ENCODE results near the gene AJUBA. TPM values are rescaled to one million over a fixed set of nuclear protein-coding genes. Genes with fewer than 3 reads are reported as not detected.

Gene AJUBA
- total and polyA plus RNA-seq, 2 of the 8 experiments (the other 6 are each of a cell fraction or from before 2014, with no cell fraction given), result 33.1 to 46.0 TPM

DNA sequence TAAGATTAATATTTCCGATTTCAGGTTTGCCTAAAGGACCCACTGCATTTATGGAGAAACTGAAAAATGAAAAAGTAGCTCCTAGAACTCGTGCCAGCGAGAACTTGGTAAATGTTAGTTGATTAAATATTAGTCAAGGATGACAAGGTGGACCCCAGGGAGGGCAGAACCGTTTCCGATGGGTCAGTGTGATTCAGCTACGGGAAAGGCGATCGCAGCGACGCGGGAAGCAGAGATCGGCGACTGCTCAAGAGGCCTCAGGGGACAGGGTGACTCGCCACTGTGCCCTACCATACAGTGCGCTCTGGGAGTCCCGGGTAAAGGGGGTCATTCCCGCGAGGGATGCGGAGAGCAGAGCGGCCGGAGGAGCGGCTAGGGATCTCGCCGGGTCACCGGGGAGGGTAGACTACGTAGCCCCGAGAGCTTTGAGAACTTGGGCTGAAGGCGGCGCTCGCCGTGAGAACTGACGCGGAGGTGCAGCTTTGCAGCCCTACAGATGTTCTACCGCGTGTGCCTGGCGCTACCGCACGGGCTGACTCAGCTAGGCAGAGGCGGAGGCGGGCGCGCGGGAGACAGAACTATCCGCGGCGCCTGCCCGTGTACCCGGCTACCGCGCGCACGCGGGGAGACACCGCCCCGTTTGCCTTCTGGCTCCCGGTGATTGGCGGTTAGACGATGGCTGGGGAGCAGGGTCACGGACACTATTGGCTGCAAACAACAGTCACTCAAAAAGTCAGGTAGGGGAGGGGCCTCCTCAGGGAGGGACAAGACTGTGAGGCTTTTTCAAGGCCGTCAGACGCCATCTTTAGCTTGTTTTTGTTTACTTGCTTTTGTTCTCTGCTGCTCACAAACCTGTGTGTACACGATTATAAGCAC, 24.4 kb upstream of the AJUBA start (continued):
- no peak for TF ChIP-seq ATF2 (IDR thresholded peaks at IDR 0.05; ENCODE audit: low read length)
- TF ChIP-seq ZNF274 (IDR thresholded peaks at IDR 0.05; ENCODE audit: borderline replicate concordance, extremely low read depth, low read length), result no peak
- no peak for TF ChIP-seq JUND (IDR thresholded peaks at IDR 0.05; ENCODE audit: low read length)
- no peak for TF ChIP-seq POU5F1 (IDR thresholded peaks at IDR 0.05; ENCODE audit: low read depth, low read length)
- TF ChIP-seq PHF8 (conservative IDR thresholded peaks at IDR 0.05; ENCODE audit: low read depth, low read length), result peak; percentile 89
- peak; percentile 74 to 99 for TF ChIP-seq POLR2A (IDR thresholded peaks at IDR 0.05; ENCODE audit: control extremely low read depth in 1 of 2, low read depth in 2 of 2, low read length in 2 of 2)
- TF ChIP-seq CTBP2 (IDR thresholded peaks at IDR 0.05; ENCODE audit: borderline replicate concordance, insufficient read depth, insufficient read length, low read length), result no peak
- no peak for TF ChIP-seq RFX5 (IDR thresholded peaks at IDR 0.05; ENCODE audit: borderline replicate concordance, low read depth, low read length)
